Measurements from ENCODE around the gene ALKBH3. TPM values are rescaled to one million over a fixed set of nuclear protein-coding genes. Genes with fewer than 3 reads are reported as not detected.

ALKBH3 gene
- total RNA-seq, 1 donor from 2014 or later, result 27.3 TPM

GRCh38 chr11:43866969-43867368 lies 13.7 kb upstream of the ALKBH3 start:
- no peak for TF ChIP-seq CTCF (conservative IDR thresholded peaks at IDR 0.05; ENCODE audit: low read depth, low read length)
- DNase-seq (ENCODE audit: low read depth), result no peak
- H3K4me3 ChIP-seq (ENCODE audit: low read depth, low read length), result no peak overlapping the region

- peak; percentile 68 for DNase-seq (ENCODE audit: low read depth)
Observed at GRCh38 chr11:43868852-43869567, 11.6 kb upstream of the ALKBH3 start.

GRCh38 chr11:43871051-43871450 lies 9.6 kb upstream of the ALKBH3 start:
- H3K4me3 ChIP-seq (ENCODE audit: low read depth, low read length), result no peak overlapping the region
- no peak for DNase-seq (ENCODE audit: low read depth)
- no peak for TF ChIP-seq CTCF (conservative IDR thresholded peaks at IDR 0.05; ENCODE audit: low read depth, low read length)

More at GRCh38 chr11:43868852-43869567, 11.6 kb upstream of the ALKBH3 start:
- no peak overlapping the region for H3K4me3 ChIP-seq (ENCODE audit: low read depth, low read length)
- no peak for TF ChIP-seq CTCF (conservative IDR thresholded peaks at IDR 0.05; ENCODE audit: low read depth, low read length)

- no peak overlapping the region for H3K4me3 ChIP-seq (ENCODE audit: low read depth, low read length)
- TF ChIP-seq CTCF (conservative IDR thresholded peaks at IDR 0.05; ENCODE audit: low read depth, low read length), result no peak
- no peak for DNase-seq (ENCODE audit: low read depth)
Observed at GRCh38 chr11:43872995-43873394, 7.6 kb upstream of the ALKBH3 start.

GRCh38 chr11:43874078-43874477 lies 6.6 kb upstream of the ALKBH3 start:
- no peak overlapping the region for H3K4me3 ChIP-seq (ENCODE audit: low read depth, low read length)
- no peak for DNase-seq (ENCODE audit: low read depth)
- TF ChIP-seq CTCF (conservative IDR thresholded peaks at IDR 0.05; ENCODE audit: low read depth, low read length), result no peak

GRCh38 chr11:43874738-43875137 lies 5.9 kb upstream of the ALKBH3 start:
- TF ChIP-seq CTCF (conservative IDR thresholded peaks at IDR 0.05; ENCODE audit: low read depth, low read length), result no peak
- no peak for DNase-seq (ENCODE audit: low read depth)

More at GRCh38 chr11:43874738-43875137, 5.9 kb upstream of the ALKBH3 start:
- H3K4me3 ChIP-seq (ENCODE audit: low read depth, low read length), result no peak overlapping the region

All from epithelial cell of proximal tubule (primary cell).